Lung (tissue), 12 donors: ENCODE measurements around the gene METAP2. TPM values are rescaled to one million over a fixed set of nuclear protein-coding genes. Genes with fewer than 3 reads are reported as not detected.

Experiments used
- ATAC-seq: fragments of 200-7000 bp; cut with Tn5 transposase; one replicate; pipeline ENCODE4 v1.9.1; 2020; ENCODE audit warnings: moderate number of reproducible peaks; ENCODE audit not compliant: insufficient read depth, low FRiP score
- DNase-seq, 3 donors: peaks; one replicate each; pipeline ENCODE4 v3.0.0-alpha.2; 2013 to 2017
- H3K27ac ChIP-seq, 2 donors: one replicate each; pipeline ENCODE4 v1.5.1; 2013; ENCODE audit warnings: mild to moderate bottlenecking in 2 of 2, moderate library complexity in 2 of 2, control low read depth in 1 of 2, inconsistent platforms in 1 of 2, low read depth in 1 of 2, low read length in 1 of 2
- H3K27me3 ChIP-seq, 3 donors: one replicate each; pipeline ENCODE4 v1.5.1; 2013; ENCODE audit warnings: low read length in 2 of 3; ENCODE audit not compliant: control insufficient read depth in 3 of 3, insufficient read depth in 3 of 3
- H3K36me3 ChIP-seq, 4 donors: one replicate each; pipeline ENCODE4 v1.5.1; 2013; ENCODE audit warnings: low read length in 4 of 4, mild to moderate bottlenecking in 1 of 4, moderate library complexity in 1 of 4; ENCODE audit not compliant: control insufficient read depth in 4 of 4, insufficient read depth in 4 of 4
- H3K4me1 ChIP-seq, 5 donors: one replicate each; pipeline ENCODE4 v1.5.1; 2013; ENCODE audit warnings: low read length in 5 of 5, mild to moderate bottlenecking in 2 of 5, moderate library complexity in 1 of 5; ENCODE audit not compliant: control insufficient read depth in 5 of 5, insufficient read depth in 5 of 5
- H3K4me3 ChIP-seq: one replicate; pipeline ENCODE4 v1.5.1; 2013; ENCODE audit warnings: mild to moderate bottlenecking, control low read depth, moderate library complexity
- H3K9ac ChIP-seq, 2 donors: one replicate each; pipeline ENCODE4 v1.5.1; 2013; ENCODE audit warnings: low read length in 2 of 2, control low read depth in 1 of 2; ENCODE audit not compliant: insufficient read depth in 1 of 2
- H3K9me3 ChIP-seq, 4 donors: one replicate each; pipeline ENCODE4 v1.5.1; 2013; ENCODE audit warnings: low read length in 3 of 4, mild to moderate bottlenecking in 1 of 4, moderate library complexity in 1 of 4; ENCODE audit not compliant: control insufficient read depth in 4 of 4, insufficient read depth in 3 of 4
- WGBS, 2 donors: extraction: QIAGEN DNeasy Blood & Tissue Kit; methylation state at CpG; one replicate each; pipeline ENCODE4 v1.1.7; 2013; 5-methylcytosine and 5-hydroxymethylcytosine counted together
- polyA plus RNA-seq, 2 donors: library from polyadenylated mRNA; stranded (reverse); fragments of 200-250 nt; gene quantifications; one replicate each; pipeline ENCODE4 v1.2.1, GENCODE V29; 2013
- total RNA-seq, 2 donors: library from RNA; depleted of rRNA in 1 of 2; stranded (reverse); fragments of >200 nt in 1 of 2; gene quantifications; one replicate each; pipeline ENCODE4 v1.2.1, GENCODE V29; 2014 to 2021
- TF ChIP-seq, protein P1 (sequence below): IDR thresholded peaks from 2 replicates; pipeline ENCODE4 v1.5.1; 2012; ENCODE audit warnings: mild to moderate bottlenecking; ENCODE audit errors: control extremely low read depth, extremely low read depth
- donor health status: control.
- donor health status: control.
- donor health status: Bipolar disorder and iron deficiency.
- donor health status: healthy.
- donor health status: DM: yes; HTN: yes; CAD: no.

The METAP2 gene
- total and polyA plus RNA-seq, 4 donors = 49.1 to 60.4 (median 51.4) TPM

DNA sequence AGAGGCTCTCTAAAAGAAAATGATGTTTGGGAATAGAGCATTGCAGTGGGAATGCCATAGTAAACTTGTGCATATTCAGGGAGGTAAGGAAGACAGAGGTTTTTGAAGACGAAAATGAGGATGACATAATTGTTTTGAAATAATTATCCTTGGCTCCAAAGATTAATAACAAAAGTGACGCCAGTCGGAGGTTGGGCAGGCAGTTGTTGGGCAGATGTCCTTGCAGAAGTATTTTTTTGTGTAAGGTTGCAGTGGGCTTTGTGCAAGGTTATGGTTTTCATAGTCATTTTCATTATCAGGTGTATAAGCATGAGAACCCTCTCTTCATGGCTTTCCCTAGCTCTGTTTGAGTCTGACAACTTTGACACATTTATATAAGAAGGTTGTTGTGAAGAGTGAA lies 35.3 kb downstream of the METAP2 start:
- TF ChIP-seq, protein P1, sequence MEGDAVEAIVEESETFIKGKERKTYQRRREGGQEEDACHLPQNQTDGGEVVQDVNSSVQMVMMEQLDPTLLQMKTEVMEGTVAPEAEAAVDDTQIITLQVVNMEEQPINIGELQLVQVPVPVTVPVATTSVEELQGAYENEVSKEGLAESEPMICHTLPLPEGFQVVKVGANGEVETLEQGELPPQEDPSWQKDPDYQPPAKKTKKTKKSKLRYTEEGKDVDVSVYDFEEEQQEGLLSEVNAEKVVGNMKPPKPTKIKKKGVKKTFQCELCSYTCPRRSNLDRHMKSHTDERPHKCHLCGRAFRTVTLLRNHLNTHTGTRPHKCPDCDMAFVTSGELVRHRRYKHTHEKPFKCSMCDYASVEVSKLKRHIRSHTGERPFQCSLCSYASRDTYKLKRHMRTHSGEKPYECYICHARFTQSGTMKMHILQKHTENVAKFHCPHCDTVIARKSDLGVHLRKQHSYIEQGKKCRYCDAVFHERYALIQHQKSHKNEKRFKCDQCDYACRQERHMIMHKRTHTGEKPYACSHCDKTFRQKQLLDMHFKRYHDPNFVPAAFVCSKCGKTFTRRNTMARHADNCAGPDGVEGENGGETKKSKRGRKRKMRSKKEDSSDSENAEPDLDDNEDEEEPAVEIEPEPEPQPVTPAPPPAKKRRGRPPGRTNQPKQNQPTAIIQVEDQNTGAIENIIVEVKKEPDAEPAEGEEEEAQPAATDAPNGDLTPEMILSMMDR = no peak
- H3K4me3 ChIP-seq = no peak overlapping the region
- peaks cover 25 to 62% (median 46%) of the 10 kb centered on the region in 4 donors for H3K36me3 ChIP-seq
- peaks cover 0 to 4% (median 3%) of the 10 kb centered on the region in 5 donors for H3K4me1 ChIP-seq
- no peaks in the 10 kb centered on the region for H3K9me3 ChIP-seq
- DNase-seq = no peak
- no peak for ATAC-seq
- WGBS, 2 donors = 72 to 80% methylated on average over 3 of the region's 3 CpGs
- no peaks in the 10 kb centered on the region for H3K27me3 ChIP-seq
- H3K27ac ChIP-seq = no peak overlapping the region
- no peak overlapping the region for H3K9ac ChIP-seq

DNA sequence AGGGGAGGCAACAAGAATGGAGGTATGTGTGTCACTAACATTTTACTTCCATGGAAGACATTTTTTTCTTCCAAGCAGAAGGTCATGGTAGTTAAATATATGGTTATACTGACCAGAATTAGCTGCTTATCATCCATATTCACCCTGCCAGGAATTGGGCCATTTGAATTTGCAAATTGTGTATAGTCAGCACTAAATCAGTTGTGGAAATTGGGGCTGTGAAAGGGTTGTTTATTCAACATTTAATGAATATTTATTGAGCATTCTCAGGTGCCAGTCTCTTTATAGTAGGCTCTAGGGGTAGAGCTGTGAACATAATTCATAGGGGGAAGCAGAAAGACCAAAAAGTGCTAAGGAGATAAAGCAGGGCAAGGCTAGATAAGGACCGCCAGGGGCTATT lies 38.0 kb downstream of the METAP2 start:
- peaks cover 12 to 52% (median 37%) of the 10 kb centered on the region in 4 donors for H3K36me3 ChIP-seq

DNA sequence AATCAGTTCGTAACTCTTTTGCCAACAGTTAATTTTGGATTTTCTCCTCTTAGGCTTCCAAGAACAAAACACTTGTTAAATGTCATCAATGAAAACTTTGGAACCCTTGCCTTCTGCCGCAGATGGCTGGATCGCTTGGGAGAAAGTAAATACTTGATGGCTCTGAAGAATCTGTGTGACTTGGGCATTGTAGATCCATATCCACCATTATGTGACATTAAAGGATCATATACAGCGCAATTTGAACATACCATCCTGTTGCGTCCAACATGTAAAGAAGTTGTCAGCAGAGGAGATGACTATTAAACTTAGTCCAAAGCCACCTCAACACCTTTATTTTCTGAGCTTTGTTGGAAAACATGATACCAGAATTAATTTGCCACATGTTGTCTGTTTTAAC lies 39.6 kb downstream of the METAP2 start:
- WGBS, 2 donors = 96 to 98% methylated on average over 5 of the region's 5 CpGs
- Histone ChIP-seq H3K9ac (no peak overlapping the region), H3K36me3 (peaks cover 12 to 43% (median 30%) of the 10 kb centered on the region in 4 donors), H3K4me1 (no peaks in the 10 kb centered on the region), H3K27me3 (no peaks in the 10 kb centered on the region), H3K9me3 (no peaks in the 10 kb centered on the region), H3K4me3 (no peak overlapping the region), H3K27ac (no peak overlapping the region)
- TF ChIP-seq, protein P1 = no peak
- ATAC-seq (no peak), DNase-seq (no peak)

More for the DNA sequence above, 38.0 kb downstream of the METAP2 start:
- TF ChIP-seq, protein P1 = no peak
- Histone ChIP-seq H3K9ac (no peak overlapping the region), H3K9me3 (no peaks in the 10 kb centered on the region), H3K27ac (no peak overlapping the region), H3K4me1 (peaks cover 0 to 3% (median 0%) of the 10 kb centered on the region in 5 donors), H3K4me3 (no peak overlapping the region), H3K27me3 (no peaks in the 10 kb centered on the region)
- ATAC-seq (no peak), DNase-seq (no peak)
- 95 to 96% methylated on average over 1 of the region's 1 CpG for WGBS, 2 donors

DNA sequence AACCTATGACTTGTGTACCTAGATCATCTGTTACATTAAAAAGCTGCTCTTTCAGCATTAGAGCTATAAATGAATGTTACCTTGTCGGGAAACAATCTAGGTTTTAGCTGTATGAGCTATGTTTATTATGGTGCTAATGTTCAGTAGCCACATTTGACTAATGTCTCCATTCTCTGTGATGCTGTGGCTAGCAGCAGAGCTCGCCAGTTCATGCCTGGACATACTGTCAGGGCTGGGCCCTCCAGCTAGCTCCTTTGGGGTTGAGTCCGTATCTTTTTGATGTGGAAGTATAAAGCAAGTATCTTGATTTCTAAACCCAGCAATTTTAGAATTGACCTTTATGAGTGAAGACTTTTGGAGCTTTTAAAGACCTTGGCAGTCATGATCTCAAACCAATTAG lies 41.2 kb downstream of the METAP2 start:
- H3K9me3 ChIP-seq = no peaks in the 10 kb centered on the region
- ATAC-seq = no peak
- H3K4me1 ChIP-seq = no peaks in the 10 kb centered on the region
- no peak overlapping the region for H3K9ac ChIP-seq
- WGBS, 2 donors = 96 to 99% methylated on average over 3 of the region's 3 CpGs
- H3K27ac ChIP-seq = no peak overlapping the region
- H3K36me3 ChIP-seq = peaks cover 12 to 34% (median 26%) of the 10 kb centered on the region in 4 donors
- no peak for DNase-seq
- TF ChIP-seq, protein P1 = no peak
- no peaks in the 10 kb centered on the region for H3K27me3 ChIP-seq
- no peak overlapping the region for H3K4me3 ChIP-seq
